HEK293 (cell line): Measurements from ENCODE around the gene TMEM220.

Experiments used
- CTCF ChIA-PET: fragments of 350-600 bp; formaldehyde crosslinking; extraction: SDS; loops from one replicate; lab custom pipeline; 2021; ENCODE audit warnings: antibody characterized with exemption; lab: Yijun Ruan, JAX
- POLR2A ChIA-PET: fragments of 300-600 bp; formaldehyde crosslinking; extraction: SDS; loops from one replicate; lab custom pipeline; 2020; ENCODE audit warnings: antibody characterized with exemption, inconsistent platforms; lab: Yijun Ruan, JAX
- H3K27ac ChIP-seq: fragments of 200-500 bp; sonication (Bioruptor generic); 2 replicates; pipeline ENCODE4 v1.5.1; 2014; ENCODE audit warnings: low read depth, low read length, control low read depth, inconsistent platforms; ENCODE audit errors: extremely low read depth
- H3K36me3 ChIP-seq, 2 experiments: fragments of 200-500 bp in 1 of 2; sonication (Bioruptor generic) in 1 of 2; 1 replicate in 1 of 2; 2 replicates in 1 of 2; pipeline ENCODE4 v1.5.1; 2014 to 2017; ENCODE audit warnings: inconsistent platforms in 2 of 2, low read length in 2 of 2; ENCODE audit not compliant: control insufficient read depth in 2 of 2, insufficient read depth in 1 of 2
- H3K4me1 ChIP-seq: fragments of 200-500 bp; sonication (Bioruptor generic); 2 replicates; pipeline ENCODE4 v1.5.1; 2014; ENCODE audit warnings: mild to moderate bottlenecking, low read length, inconsistent platforms; ENCODE audit not compliant: control insufficient read depth, insufficient read depth
- H3K4me3 ChIP-seq: 2 replicates; pipeline ENCODE4 v1.5.1; 2011; ENCODE audit warnings: low read depth, mild to moderate bottlenecking, control low read depth, low read length, moderate library complexity
- H3K9me3 ChIP-seq: fragments of 200-500 bp; sonication (Bioruptor generic); 2 replicates; pipeline ENCODE4 v1.5.1; 2014; ENCODE audit warnings: low read depth, low read length, inconsistent platforms; ENCODE audit not compliant: control insufficient read depth, insufficient read depth
- FEZF1 ChIP-seq: fragments of 450-650 bp; formaldehyde crosslinking; IDR thresholded peaks from 2 replicates; pipeline ENCODE4 v1.5.1; 2016; ENCODE audit warnings: missing biosample characterization, missing genetic modification characterization
- KLF9 ChIP-seq: fragments of 450-650 bp; formaldehyde crosslinking; IDR thresholded peaks from 2 replicates; pipeline ENCODE4 v1.5.1; 2016; ENCODE audit warnings: missing biosample characterization, missing genetic modification characterization, low read depth
- OVOL3 ChIP-seq: fragments of 450-650 bp; formaldehyde crosslinking; IDR thresholded peaks from 2 replicates; pipeline ENCODE4 v1.5.1; 2016; ENCODE audit warnings: missing biosample characterization, missing genetic modification characterization
- SALL2 ChIP-seq: fragments of 450-650 bp; formaldehyde crosslinking; IDR thresholded peaks from 2 replicates; pipeline ENCODE4 v1.5.0; 2017; ENCODE audit warnings: missing biosample characterization, mild to moderate bottlenecking, missing genetic modification characterization, borderline replicate concordance
- ZBTB7A ChIP-seq: fragments of 450-650 bp; formaldehyde crosslinking; IDR thresholded peaks from 2 replicates; pipeline ENCODE4 v1.5.1; 2016; ENCODE audit warnings: low read depth, missing biosample characterization, missing genetic modification characterization
- ZFHX2 ChIP-seq: fragments of 450-650 bp; formaldehyde crosslinking; conservative IDR thresholded peaks from 2 replicates; pipeline ENCODE4 v1.5.1; 2016; ENCODE audit warnings: missing biosample characterization, missing genetic modification characterization
- ZNF16 ChIP-seq: fragments of 450-650 bp; formaldehyde crosslinking; IDR thresholded peaks from 2 replicates; pipeline ENCODE4 v1.5.1; 2016; ENCODE audit warnings: low read depth, missing biosample characterization, missing genetic modification characterization
- ZNF174 ChIP-seq: fragments of 450-650 bp; formaldehyde crosslinking; IDR thresholded peaks from 2 replicates; pipeline ENCODE4 v1.5.0; 2017; ENCODE audit warnings: missing biosample characterization, mild to moderate bottlenecking, missing genetic modification characterization
- ZNF202 ChIP-seq: fragments of 450-650 bp; formaldehyde crosslinking; IDR thresholded peaks from 2 replicates; pipeline ENCODE4 v1.5.1; 2016; ENCODE audit warnings: missing biosample characterization, missing genetic modification characterization, borderline replicate concordance
- ZNF223 ChIP-seq: fragments of 450-650 bp; formaldehyde crosslinking; IDR thresholded peaks from 2 replicates; pipeline ENCODE4 v1.5.1; 2016; ENCODE audit warnings: missing biosample characterization, missing genetic modification characterization
- ZNF274 ChIP-seq, 2 experiments: fragments of 200-500 bp in 1 of 2; fragments of 450-650 bp in 1 of 2; sonication (Bioruptor generic) in 1 of 2; formaldehyde crosslinking in 1 of 2; IDR thresholded peaks; 2 replicates each; pipeline versions ENCODE4 v1.5.1 to v1.6.1; 2014 to 2016; ENCODE audit warnings: borderline replicate concordance in 1 of 2, inconsistent platforms in 1 of 2, low read length in 1 of 2, missing biosample characterization in 1 of 2, missing genetic modification characterization in 1 of 2
- ZNF350 ChIP-seq: fragments of 450-650 bp; formaldehyde crosslinking; IDR thresholded peaks from 2 replicates; pipeline ENCODE4 v1.5.0; 2017; ENCODE audit warnings: missing biosample characterization, mild to moderate bottlenecking, missing genetic modification characterization
- ZNF426 ChIP-seq: fragments of 450-650 bp; formaldehyde crosslinking; IDR thresholded peaks from 2 replicates; pipeline ENCODE4 v1.5.1; 2017; ENCODE audit warnings: missing biosample characterization, missing genetic modification characterization, mild to moderate bottlenecking, inconsistent platforms, moderate library complexity
- ZNF510 ChIP-seq: fragments of 450-650 bp; formaldehyde crosslinking; IDR thresholded peaks from 2 replicates; pipeline ENCODE4 v1.5.1; 2018; ENCODE audit warnings: mild to moderate bottlenecking, missing genetic modification characterization, missing biosample characterization; ENCODE audit not compliant: insufficient replicate concordance
- ZNF747 ChIP-seq: fragments of 450-650 bp; formaldehyde crosslinking; IDR thresholded peaks from 2 replicates; pipeline ENCODE4 v1.5.1; 2016; ENCODE audit warnings: missing biosample characterization, missing genetic modification characterization
- TF ChIP-seq, protein P1 (sequence below): fragments of 450-650 bp; formaldehyde crosslinking; IDR thresholded peaks from 2 replicates; pipeline ENCODE4 v1.5.1; 2016; ENCODE audit warnings: missing biosample characterization, missing genetic modification characterization
- TF ChIP-seq, protein P2 (sequence below): fragments of 450-650 bp; formaldehyde crosslinking; IDR thresholded peaks from 2 replicates; pipeline ENCODE4 v1.5.1; 2017; ENCODE audit warnings: missing biosample characterization, missing genetic modification characterization
- TF ChIP-seq, protein P3 (sequence below): fragments of 450-650 bp; formaldehyde crosslinking; IDR thresholded peaks from 2 replicates; pipeline ENCODE4 v1.5.1; 2016; ENCODE audit warnings: missing biosample characterization, missing genetic modification characterization, borderline replicate concordance
- TF ChIP-seq, protein P4 (sequence below): fragments of 450-650 bp; formaldehyde crosslinking; optimal IDR thresholded peaks from 2 replicates; pipeline ENCODE3; 2016; ENCODE audit warnings: missing biosample characterization, mild to moderate bottlenecking, missing genetic modification characterization
- TF ChIP-seq, protein P5 (sequence below): fragments of 450-650 bp; formaldehyde crosslinking; IDR thresholded peaks from 2 replicates; pipeline ENCODE4 v1.5.0; 2017; ENCODE audit warnings: missing biosample characterization, missing genetic modification characterization, borderline replicate concordance
- TF ChIP-seq, protein P6 (sequence below): fragments of 450-650 bp; formaldehyde crosslinking; IDR thresholded peaks from 2 replicates; pipeline ENCODE4 v1.5.1; 2016; ENCODE audit warnings: missing biosample characterization, missing genetic modification characterization

Gene TMEM220

DNA sequence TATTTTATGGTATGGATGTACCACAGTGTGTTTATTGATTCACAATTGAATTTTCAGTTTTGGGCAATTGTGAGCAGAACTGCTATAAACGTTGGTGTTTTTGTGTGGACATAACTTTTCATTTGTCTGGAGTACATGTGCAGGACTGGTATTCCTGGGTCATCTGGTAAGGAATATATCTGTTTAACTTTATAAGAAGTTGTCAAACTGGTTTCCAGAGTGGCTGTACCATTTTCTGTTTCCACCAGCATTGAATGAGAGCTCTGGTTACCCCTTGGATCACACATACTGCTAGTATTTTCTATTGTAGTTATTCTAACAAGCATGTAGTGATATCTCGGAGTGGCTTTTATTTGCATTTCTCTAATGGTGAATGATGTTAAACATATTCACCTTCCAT lies 49.8 kb upstream of the TMEM220 start (continued):
- TF ChIP-seq, protein P1, sequence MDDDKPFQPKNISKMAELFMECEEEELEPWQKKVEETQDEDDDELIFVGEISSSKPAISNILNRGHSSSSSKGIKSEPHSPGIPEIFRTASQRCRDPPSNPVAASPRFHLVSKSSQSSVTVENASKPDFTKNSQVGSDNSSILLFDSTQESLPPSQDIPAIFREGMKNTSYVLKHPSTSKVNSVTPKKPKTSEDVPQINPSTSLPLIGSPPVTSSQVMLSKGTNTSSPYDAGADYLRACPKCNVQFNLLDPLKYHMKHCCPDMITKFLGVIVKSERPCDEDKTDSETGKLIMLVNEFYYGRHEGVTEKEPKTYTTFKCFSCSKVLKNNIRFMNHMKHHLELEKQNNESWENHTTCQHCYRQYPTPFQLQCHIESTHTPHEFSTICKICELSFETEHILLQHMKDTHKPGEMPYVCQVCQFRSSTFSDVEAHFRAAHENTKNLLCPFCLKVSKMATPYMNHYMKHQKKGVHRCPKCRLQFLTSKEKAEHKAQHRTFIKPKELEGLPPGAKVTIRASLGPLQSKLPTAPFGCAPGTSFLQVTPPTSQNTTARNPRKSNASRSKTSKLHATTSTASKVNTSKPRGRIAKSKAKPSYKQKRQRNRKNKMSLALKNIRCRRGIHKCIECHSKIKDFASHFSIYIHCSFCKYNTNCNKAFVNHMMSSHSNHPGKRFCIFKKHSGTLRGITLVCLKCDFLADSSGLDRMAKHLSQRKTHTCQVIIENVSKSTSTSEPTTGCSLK (tag by site-specific recombination): no peak
- TF ChIP-seq ZNF223 (tag by site-specific recombination): no peak
- TF ChIP-seq, protein P2, sequence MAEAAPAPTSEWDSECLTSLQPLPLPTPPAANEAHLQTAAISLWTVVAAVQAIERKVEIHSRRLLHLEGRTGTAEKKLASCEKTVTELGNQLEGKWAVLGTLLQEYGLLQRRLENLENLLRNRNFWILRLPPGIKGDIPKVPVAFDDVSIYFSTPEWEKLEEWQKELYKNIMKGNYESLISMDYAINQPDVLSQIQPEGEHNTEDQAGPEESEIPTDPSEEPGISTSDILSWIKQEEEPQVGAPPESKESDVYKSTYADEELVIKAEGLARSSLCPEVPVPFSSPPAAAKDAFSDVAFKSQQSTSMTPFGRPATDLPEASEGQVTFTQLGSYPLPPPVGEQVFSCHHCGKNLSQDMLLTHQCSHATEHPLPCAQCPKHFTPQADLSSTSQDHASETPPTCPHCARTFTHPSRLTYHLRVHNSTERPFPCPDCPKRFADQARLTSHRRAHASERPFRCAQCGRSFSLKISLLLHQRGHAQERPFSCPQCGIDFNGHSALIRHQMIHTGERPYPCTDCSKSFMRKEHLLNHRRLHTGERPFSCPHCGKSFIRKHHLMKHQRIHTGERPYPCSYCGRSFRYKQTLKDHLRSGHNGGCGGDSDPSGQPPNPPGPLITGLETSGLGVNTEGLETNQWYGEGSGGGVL (tag by site-specific recombination): no peak
- TF ChIP-seq, protein P3, sequence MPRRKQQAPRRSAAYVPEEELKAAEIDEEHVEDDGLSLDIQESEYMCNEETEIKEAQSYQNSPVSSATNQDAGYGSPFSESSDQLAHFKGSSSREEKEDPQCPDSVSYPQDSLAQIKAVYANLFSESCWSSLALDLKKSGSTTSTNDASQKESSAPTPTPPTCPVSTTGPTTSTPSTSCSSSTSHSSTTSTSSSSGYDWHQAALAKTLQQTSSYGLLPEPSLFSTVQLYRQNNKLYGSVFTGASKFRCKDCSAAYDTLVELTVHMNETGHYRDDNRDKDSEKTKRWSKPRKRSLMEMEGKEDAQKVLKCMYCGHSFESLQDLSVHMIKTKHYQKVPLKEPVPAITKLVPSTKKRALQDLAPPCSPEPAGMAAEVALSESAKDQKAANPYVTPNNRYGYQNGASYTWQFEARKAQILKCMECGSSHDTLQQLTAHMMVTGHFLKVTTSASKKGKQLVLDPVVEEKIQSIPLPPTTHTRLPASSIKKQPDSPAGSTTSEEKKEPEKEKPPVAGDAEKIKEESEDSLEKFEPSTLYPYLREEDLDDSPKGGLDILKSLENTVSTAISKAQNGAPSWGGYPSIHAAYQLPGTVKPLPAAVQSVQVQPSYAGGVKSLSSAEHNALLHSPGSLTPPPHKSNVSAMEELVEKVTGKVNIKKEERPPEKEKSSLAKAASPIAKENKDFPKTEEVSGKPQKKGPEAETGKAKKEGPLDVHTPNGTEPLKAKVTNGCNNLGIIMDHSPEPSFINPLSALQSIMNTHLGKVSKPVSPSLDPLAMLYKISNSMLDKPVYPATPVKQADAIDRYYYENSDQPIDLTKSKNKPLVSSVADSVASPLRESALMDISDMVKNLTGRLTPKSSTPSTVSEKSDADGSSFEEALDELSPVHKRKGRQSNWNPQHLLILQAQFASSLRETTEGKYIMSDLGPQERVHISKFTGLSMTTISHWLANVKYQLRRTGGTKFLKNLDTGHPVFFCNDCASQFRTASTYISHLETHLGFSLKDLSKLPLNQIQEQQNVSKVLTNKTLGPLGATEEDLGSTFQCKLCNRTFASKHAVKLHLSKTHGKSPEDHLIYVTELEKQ (tag by site-specific recombination): no peak
- TF ChIP-seq, protein P4, sequence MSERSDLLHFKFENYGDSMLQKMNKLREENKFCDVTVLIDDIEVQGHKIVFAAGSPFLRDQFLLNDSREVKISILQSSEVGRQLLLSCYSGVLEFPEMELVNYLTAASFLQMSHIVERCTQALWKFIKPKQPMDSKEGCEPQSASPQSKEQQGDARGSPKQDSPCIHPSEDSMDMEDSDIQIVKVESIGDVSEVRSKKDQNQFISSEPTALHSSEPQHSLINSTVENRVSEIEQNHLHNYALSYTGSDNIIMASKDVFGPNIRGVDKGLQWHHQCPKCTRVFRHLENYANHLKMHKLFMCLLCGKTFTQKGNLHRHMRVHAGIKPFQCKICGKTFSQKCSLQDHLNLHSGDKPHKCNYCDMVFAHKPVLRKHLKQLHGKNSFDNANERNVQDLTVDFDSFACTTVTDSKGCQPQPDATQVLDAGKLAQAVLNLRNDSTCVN: no peak
- TF ChIP-seq SALL2 (tag by site-specific recombination): no peak
- no peak for TF ChIP-seq ZNF202 (tag by site-specific recombination)

DNA sequence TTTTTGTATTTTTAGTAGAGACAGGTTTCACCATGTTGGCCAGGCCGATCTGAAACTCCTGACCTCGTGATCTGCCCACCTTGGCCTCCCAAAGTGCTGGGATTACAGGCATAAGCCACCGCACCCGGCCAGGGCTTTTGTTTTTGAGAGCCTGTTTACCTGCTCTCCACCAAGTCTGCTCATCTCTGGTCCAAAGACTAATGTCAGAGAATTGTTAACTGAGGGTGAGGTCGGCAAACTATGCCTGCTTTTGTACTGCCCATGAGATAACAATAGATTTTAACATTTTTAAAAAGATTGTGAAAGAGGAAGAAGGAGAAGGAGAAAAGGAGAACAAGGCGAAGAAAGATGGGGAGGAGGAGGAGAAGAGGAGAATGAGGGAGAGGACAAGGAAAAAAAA lies 48.1 kb upstream of the TMEM220 start:
- Histone ChIP-seq H3K4me1 (no peaks in the 10 kb centered on the region), H3K36me3 (no peaks in the 10 kb centered on the region), H3K9me3 (no peaks in the 10 kb centered on the region), H3K4me3 (no peak overlapping the region), H3K27ac (no peak overlapping the region)
- CTCF ChIA-PET: no interaction called here
- TF ChIP-seq ZNF426: no peak
- no peak for TF ChIP-seq ZNF747
- no peak for TF ChIP-seq KLF9
- TF ChIP-seq ZNF16 (tag by site-specific recombination): no peak
- TF ChIP-seq, protein P5, sequence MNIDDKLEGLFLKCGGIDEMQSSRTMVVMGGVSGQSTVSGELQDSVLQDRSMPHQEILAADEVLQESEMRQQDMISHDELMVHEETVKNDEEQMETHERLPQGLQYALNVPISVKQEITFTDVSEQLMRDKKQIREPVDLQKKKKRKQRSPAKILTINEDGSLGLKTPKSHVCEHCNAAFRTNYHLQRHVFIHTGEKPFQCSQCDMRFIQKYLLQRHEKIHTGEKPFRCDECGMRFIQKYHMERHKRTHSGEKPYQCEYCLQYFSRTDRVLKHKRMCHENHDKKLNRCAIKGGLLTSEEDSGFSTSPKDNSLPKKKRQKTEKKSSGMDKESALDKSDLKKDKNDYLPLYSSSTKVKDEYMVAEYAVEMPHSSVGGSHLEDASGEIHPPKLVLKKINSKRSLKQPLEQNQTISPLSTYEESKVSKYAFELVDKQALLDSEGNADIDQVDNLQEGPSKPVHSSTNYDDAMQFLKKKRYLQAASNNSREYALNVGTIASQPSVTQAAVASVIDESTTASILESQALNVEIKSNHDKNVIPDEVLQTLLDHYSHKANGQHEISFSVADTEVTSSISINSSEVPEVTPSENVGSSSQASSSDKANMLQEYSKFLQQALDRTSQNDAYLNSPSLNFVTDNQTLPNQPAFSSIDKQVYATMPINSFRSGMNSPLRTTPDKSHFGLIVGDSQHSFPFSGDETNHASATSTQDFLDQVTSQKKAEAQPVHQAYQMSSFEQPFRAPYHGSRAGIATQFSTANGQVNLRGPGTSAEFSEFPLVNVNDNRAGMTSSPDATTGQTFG (tag by site-specific recombination): no peak
- no peak for TF ChIP-seq FEZF1 (tag by site-specific recombination)
- no peak for TF ChIP-seq ZBTB7A
- TF ChIP-seq, protein P6, sequence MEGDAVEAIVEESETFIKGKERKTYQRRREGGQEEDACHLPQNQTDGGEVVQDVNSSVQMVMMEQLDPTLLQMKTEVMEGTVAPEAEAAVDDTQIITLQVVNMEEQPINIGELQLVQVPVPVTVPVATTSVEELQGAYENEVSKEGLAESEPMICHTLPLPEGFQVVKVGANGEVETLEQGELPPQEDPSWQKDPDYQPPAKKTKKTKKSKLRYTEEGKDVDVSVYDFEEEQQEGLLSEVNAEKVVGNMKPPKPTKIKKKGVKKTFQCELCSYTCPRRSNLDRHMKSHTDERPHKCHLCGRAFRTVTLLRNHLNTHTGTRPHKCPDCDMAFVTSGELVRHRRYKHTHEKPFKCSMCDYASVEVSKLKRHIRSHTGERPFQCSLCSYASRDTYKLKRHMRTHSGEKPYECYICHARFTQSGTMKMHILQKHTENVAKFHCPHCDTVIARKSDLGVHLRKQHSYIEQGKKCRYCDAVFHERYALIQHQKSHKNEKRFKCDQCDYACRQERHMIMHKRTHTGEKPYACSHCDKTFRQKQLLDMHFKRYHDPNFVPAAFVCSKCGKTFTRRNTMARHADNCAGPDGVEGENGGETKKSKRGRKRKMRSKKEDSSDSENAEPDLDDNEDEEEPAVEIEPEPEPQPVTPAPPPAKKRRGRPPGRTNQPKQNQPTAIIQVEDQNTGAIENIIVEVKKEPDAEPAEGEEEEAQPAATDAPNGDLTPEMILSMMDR (tag by site-specific recombination): no peak
- no peak for TF ChIP-seq ZFHX2 (tag by site-specific recombination)
- TF ChIP-seq OVOL3 (tag by site-specific recombination): no peak
- TF ChIP-seq ZNF510 (tag by site-specific recombination): no peak
- no peak for TF ChIP-seq ZNF274 (IDR thresholded peaks at IDR 0.05; ENCODE audit: low read length)
- no peak for TF ChIP-seq ZNF274 (tag by site-specific recombination; IDR thresholded peaks at IDR 0.05; ENCODE audit: borderline replicate concordance)
- TF ChIP-seq, protein P4: no peak
- TF ChIP-seq ZNF174 (tag by site-specific recombination): no peak
- no peak for TF ChIP-seq ZNF350 (tag by site-specific recombination)
- POLR2A ChIA-PET: no interaction called here
